ENCODE data around the gene ISLR.

ISLR gene

DNA sequence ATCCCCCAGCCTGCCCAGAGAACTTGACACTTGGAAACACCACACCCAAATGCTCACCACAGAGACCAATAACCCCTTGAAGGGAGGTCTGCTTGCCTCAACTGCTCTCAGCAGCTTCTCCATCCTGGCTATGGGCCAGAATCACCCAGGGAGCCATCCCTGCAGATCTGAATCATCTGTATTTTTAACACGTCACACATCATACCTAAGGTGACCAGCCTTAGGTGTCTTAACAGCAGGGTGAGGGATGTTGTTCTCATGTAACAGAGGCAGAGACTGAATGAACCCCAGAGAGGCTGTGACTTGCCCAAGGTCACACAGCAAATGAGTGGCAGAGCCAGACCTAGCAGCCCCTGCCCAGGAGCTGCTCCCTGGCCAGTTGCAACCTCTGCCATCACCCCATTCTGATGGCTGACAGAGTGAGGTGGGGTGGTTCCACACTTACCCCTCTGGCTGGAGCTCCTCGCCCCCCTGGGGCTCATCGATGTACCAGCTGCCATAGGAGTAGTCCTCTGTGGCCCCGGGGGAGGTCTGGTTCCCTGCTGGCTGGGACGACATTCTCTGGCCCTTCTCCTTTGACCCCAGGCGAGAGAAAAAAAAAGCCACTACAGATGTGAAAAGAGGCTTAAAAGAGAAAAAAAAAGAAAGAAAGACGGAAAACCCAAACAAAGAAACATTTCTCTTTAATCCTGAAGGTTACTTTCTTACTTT lies 28.4 kb downstream of the ISLR start:
- H3K9ac ChIP-seq (ENCODE audit: low read depth, low read length) = no peak overlapping the region
- no peaks in the 10 kb centered on the region for H4K20me1 ChIP-seq (ENCODE audit: insufficient read depth, low read length)
- no peak overlapping the region for H3K4me2 ChIP-seq (ENCODE audit: insufficient read depth, low read length)
- H3K79me2 ChIP-seq (ENCODE audit: insufficient read depth, low read length) = no peaks in the 10 kb centered on the region
- TF ChIP-seq, protein P1, sequence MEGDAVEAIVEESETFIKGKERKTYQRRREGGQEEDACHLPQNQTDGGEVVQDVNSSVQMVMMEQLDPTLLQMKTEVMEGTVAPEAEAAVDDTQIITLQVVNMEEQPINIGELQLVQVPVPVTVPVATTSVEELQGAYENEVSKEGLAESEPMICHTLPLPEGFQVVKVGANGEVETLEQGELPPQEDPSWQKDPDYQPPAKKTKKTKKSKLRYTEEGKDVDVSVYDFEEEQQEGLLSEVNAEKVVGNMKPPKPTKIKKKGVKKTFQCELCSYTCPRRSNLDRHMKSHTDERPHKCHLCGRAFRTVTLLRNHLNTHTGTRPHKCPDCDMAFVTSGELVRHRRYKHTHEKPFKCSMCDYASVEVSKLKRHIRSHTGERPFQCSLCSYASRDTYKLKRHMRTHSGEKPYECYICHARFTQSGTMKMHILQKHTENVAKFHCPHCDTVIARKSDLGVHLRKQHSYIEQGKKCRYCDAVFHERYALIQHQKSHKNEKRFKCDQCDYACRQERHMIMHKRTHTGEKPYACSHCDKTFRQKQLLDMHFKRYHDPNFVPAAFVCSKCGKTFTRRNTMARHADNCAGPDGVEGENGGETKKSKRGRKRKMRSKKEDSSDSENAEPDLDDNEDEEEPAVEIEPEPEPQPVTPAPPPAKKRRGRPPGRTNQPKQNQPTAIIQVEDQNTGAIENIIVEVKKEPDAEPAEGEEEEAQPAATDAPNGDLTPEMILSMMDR (IDR thresholded peaks at IDR 0.05; ENCODE audit: borderline replicate concordance, extremely low read depth, low read length, poor library complexity, severe bottlenecking) = no peak
- TF ChIP-seq EZH2 (IDR thresholded peaks at IDR 0.05; ENCODE audit: borderline replicate concordance, low read depth, low read length, severe bottlenecking) = no peak
- ATAC-seq (ENCODE audit: insufficient read depth, low read depth) (no peak), DNase-seq (no peak)
- no peak overlapping the region for H3K4me3 ChIP-seq (ENCODE audit: low read depth in 1 of 2, low read length in 2 of 2)
- no peak overlapping the region for H3K27ac ChIP-seq (ENCODE audit: low read length)
- no peaks in the 10 kb centered on the region for H3K36me3 ChIP-seq (ENCODE audit: insufficient read depth, low read length)
- peaks cover 3% of the 10 kb centered on the region for H3K27me3 ChIP-seq (ENCODE audit: insufficient read depth, low read length, poor library complexity)
- H3K9me3 ChIP-seq (ENCODE audit: insufficient read depth, low read length, severe bottlenecking) = no peaks in the 10 kb centered on the region
- no peak overlapping the region for H2AFZ ChIP-seq (ENCODE audit: low read depth, low read length)
- H3K4me1 ChIP-seq (ENCODE audit: insufficient read depth, low read length) = no peaks in the 10 kb centered on the region

DNA sequence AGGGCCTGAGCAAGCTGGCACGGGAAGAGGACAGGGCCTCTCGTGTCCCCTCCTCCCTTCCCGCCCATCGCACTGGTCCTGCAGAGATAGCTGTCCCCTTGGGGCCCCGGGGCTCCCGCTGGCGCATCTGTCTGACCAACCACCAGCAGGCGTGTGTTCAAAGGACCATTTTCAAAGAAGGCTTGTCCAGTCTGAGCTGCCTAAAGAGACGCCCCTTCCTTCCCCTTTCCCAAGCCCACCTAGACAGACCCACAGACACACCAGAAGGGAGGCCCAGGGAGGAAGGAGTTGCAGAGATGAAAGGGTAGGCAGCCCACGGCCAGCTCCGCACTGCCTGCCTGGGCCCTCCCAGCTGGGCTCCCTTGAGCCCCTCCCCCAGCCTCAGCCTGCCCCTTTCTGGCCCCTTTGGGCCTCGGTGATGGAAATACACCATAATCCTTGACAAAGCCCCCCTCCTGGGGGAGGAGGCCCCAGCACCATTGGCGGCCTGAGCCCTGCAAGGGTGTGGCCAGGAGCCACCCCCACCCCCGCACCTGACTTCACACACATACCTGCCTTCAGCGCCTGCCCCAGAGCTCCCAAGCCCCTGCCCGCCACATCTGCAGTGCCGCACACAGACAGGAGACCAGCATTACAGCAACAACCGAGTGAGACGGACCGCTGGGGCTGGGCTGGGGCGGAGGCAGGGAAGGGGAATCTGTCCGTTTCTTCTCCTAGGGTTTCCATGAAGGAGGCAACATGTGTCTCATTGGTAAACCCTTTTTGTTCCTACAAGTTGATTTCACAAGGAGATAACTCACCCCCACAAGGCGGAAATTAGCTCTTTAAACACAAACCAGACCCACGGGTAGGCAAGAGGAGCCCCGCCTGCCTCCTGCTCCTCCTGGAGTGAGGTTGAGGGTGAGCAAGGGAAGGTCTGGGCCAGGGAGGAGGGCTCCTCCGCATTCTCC lies 29.2 kb downstream of the ISLR start, which contains the start of gene STRA6:
TSS of gene STRA6 (minus strand) at position 336 of the 950 bp plus-strand sequence. CDS start 520 bp downstream, outside the sequence.
- Histone ChIP-seq H3K4me3 (ENCODE audit: low read depth in 1 of 2, low read length in 2 of 2) (no peak within 1 kb of the TSS), H3K9ac (ENCODE audit: low read depth, low read length) (no peak within 1 kb of the TSS), H4K20me1 (ENCODE audit: insufficient read depth, low read length) (no peaks in the 10 kb centered on the region), H3K27me3 (ENCODE audit: insufficient read depth, low read length, poor library complexity) (peaks cover 6% of the 10 kb centered on the region), H3K4me2 (ENCODE audit: insufficient read depth, low read length) (no peak within 1 kb of the TSS), H3K36me3 (ENCODE audit: insufficient read depth, low read length) (no peaks in the 10 kb centered on the region), H3K9me3 (ENCODE audit: insufficient read depth, low read length, severe bottlenecking) (no peaks in the 10 kb centered on the region), H3K27ac (ENCODE audit: low read length) (no peak within 1 kb of the TSS), H3K4me1 (ENCODE audit: insufficient read depth, low read length) (no peaks in the 10 kb centered on the region), H2AFZ (ENCODE audit: low read depth, low read length) (no peak within 1 kb of the TSS), H3K79me2 (ENCODE audit: insufficient read depth, low read length) (no peaks in the 10 kb centered on the region)
- DNase-seq (no peak), ATAC-seq (ENCODE audit: insufficient read depth, low read depth) (no peak)
- TF ChIP-seq, protein P1 (IDR thresholded peaks at IDR 0.05; ENCODE audit: borderline replicate concordance, extremely low read depth, low read length, poor library complexity, severe bottlenecking) = no peak
- TF ChIP-seq EZH2 (IDR thresholded peaks at IDR 0.05; ENCODE audit: borderline replicate concordance, low read depth, low read length, severe bottlenecking) = no peak

DNA sequence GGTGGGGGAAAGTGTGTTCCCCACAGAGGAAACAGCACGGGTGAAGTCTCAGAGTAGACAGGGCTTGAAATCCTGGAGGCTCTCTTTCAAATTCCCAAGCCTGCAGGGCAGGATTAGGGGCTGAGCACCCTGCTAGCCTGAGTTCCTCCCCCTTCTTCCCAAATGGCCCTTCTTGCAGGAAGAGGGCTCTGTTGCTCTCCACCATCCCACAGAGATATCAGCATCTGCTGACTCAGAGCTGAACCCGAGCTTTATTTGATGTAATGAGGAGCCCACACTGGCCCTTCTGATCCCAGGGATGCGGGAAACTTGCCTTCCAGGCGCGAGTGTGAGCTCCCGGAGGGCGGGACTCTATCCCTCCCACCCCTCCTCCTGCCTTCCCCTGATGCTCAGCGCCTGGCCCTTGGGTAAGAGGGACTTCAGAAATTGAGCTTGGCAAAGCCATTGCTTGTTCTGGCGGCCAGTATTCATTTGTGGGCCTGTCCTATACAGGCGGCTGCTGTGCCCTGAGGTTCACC lies 30.5 kb downstream of the ISLR start:
- ATAC-seq (ENCODE audit: insufficient read depth, low read depth) (no peak), DNase-seq (no peak)
- Histone ChIP-seq H3K9me3 (ENCODE audit: insufficient read depth, low read length, severe bottlenecking) (no peaks in the 10 kb centered on the region), H4K20me1 (ENCODE audit: insufficient read depth, low read length) (no peaks in the 10 kb centered on the region), H3K4me3 (ENCODE audit: low read depth in 1 of 2, low read length in 2 of 2) (no peak overlapping the region), H2AFZ (ENCODE audit: low read depth, low read length) (no peak overlapping the region), H3K36me3 (ENCODE audit: insufficient read depth, low read length) (no peaks in the 10 kb centered on the region), H3K9ac (ENCODE audit: low read depth, low read length) (no peak overlapping the region), H3K79me2 (ENCODE audit: insufficient read depth, low read length) (no peaks in the 10 kb centered on the region), H3K27me3 (ENCODE audit: insufficient read depth, low read length, poor library complexity) (peaks cover 17% of the 10 kb centered on the region), H3K4me1 (ENCODE audit: insufficient read depth, low read length) (0 out of 2 replicates have a peak, but pooled peaks cover under 1% of the 10 kb centered on the region), H3K27ac (ENCODE audit: low read length) (no peak overlapping the region), H3K4me2 (ENCODE audit: insufficient read depth, low read length) (no peak overlapping the region)
- TF ChIP-seq, protein P1 (IDR thresholded peaks at IDR 0.05; ENCODE audit: borderline replicate concordance, extremely low read depth, low read length, poor library complexity, severe bottlenecking) = no peak
- no peak for TF ChIP-seq EZH2 (IDR thresholded peaks at IDR 0.05; ENCODE audit: borderline replicate concordance, low read depth, low read length, severe bottlenecking)
